Caco-2 (cell line): ENCODE results near the gene EFHD1. TPM values are rescaled to one million over a fixed set of nuclear protein-coding genes. Genes with fewer than 3 reads are reported as not detected.

Source experiments
- BruUV-seq: library from RNA; stranded (reverse); fragments of 400-500 nt; replicated peaks from 2 replicates; lab custom pipeline; 2021; lab: Mats Ljungman, UMichigan
- CTCF ChIA-PET: fragments of 300-600 bp; sonication (Branson Sonifier 250); formaldehyde crosslinking; loops from one replicate; lab custom pipeline; 2022; ENCODE audit warnings: antibody characterized with exemption; lab: Charles Lee
- POLR2A ChIA-PET: fragments of 300-600 bp; sonication (Branson Sonifier 250); formaldehyde crosslinking; loops from one replicate; lab custom pipeline; 2022; ENCODE audit warnings: antibody characterized with exemption; lab: Charles Lee
- DNase-seq, 2 experiments: peaks; one replicate each; pipeline versions ENCODE4 v3.0.0 to v3.0.0-alpha.2; 2020 to 2022
- H3K27me3 ChIP-seq: replicated peaks from 2 replicates; pipeline ENCODE4 v1.6.0; 2011; ENCODE audit warnings: low read length; ENCODE audit not compliant: control insufficient read depth, insufficient read depth
- H3K36me3 ChIP-seq: 2 replicates; pipeline ENCODE4 v1.5.1; 2011; ENCODE audit warnings: low read length; ENCODE audit not compliant: control insufficient read depth, insufficient read depth
- H3K4me1 ChIP-seq: fragments of 250-450 bp; sonication (Bioruptor Pico); 2 replicates; pipeline ENCODE4 v1.5.1; 2020; ENCODE audit warnings: mild to moderate bottlenecking
- H3K4me3 ChIP-seq: 2 replicates; pipeline ENCODE4 v1.5.1; 2011; ENCODE audit warnings: low read depth, mild to moderate bottlenecking, control low read depth, low read length
- H3K9me3 ChIP-seq: fragments of 250-450 bp; sonication (Bioruptor Pico); 2 replicates; pipeline ENCODE4 v1.5.1; 2020; ENCODE audit warnings: mild to moderate bottlenecking, moderate library complexity
- H3K27ac Mint-ChIP-seq: one replicate; pipeline ENCODE4 v1.8.0; 2022; ENCODE audit warnings: mixed read lengths; ENCODE audit not compliant: unreplicated experiment
- H3K27me3 Mint-ChIP-seq: one replicate; pipeline ENCODE4 v1.8.0; 2022; ENCODE audit warnings: mixed read lengths; ENCODE audit not compliant: insufficient read depth, unreplicated experiment
- H3K36me3 Mint-ChIP-seq: one replicate; pipeline ENCODE4 v1.8.0; 2022; ENCODE audit warnings: mild to moderate bottlenecking, mixed read lengths; ENCODE audit not compliant: insufficient read depth, unreplicated experiment
- H3K4me1 Mint-ChIP-seq: one replicate; pipeline ENCODE4 v1.8.0; 2022; ENCODE audit warnings: low read depth, mixed read lengths; ENCODE audit not compliant: unreplicated experiment
- H3K4me3 Mint-ChIP-seq: one replicate; pipeline ENCODE4 v1.8.0; 2022; ENCODE audit warnings: mild to moderate bottlenecking, moderate library complexity, mixed read lengths; ENCODE audit not compliant: unreplicated experiment
- H3K9me3 Mint-ChIP-seq: one replicate; pipeline ENCODE4 v1.8.0; 2022; ENCODE audit warnings: mixed read lengths; ENCODE audit not compliant: unreplicated experiment
- intact Hi-C: fragments of 100-400 bp; cut with micrococcal nuclease; formaldehyde crosslinking; loops from one replicate; pipeline ENCODE4 v1.10.0; 2022; ENCODE audit not compliant: unreplicated experiment
- total RNA-seq: library from RNA; stranded (reverse); gene quantifications from 2 replicates; pipeline ENCODE4 v1.2.3, GENCODE V29; 2022
- TF ChIP-seq, protein P1 (sequence below), 2 experiments: fragments of 200-600 bp in 1 of 2; IDR thresholded peaks; 1 replicate in 1 of 2; 2 replicates in 1 of 2; pipeline versions ENCODE4 v1.5.1 to v1.8.0; 2011 to 2022; ENCODE audit warnings: antibody characterized with exemption in 1 of 2, control low read depth in 1 of 2, inconsistent platforms in 1 of 2, low read depth in 1 of 2, low read length in 1 of 2, mild to moderate bottlenecking in 1 of 2, moderate library complexity in 1 of 2; ENCODE audit not compliant: insufficient read depth in 1 of 2, severe bottlenecking in 1 of 2, unreplicated experiment in 1 of 2

The EFHD1 gene
- total RNA-seq, 1 experiment from 2014 or later = 4.2 TPM

DNA sequence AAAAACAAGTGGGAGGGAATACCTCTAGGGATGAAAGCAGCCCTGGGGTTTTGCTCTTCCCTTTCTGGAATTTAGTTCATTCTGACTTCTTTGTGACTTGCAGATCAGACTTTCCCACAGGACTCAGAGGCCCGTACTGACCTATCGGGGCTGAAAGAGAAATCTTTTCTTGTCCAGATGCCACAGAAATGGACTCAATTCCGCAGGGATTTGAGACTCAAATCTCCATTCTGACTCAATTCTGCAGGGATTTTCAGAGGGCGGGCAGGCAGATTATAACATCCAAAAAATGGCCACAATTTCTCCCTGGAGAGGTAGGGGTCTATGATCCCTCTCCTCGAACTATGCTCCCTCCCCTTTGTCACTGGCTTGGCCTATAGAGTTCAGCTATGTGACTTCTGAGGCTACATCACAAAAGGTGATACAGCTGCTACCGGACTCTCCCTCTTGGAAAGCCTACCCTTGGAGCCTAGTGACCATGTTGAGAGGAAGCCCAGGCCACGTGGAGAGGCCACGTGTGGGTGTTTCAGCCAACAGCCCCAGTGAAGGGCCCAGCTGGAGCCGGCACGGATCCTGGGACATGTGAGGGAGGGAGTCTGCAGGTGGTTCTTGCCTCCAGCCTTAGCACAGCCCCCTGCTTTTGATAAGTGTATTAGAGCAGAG, 4.8 kb upstream of the EFHD1 start:
- Histone ChIP-seq H3K4me1 (no peaks in the 10 kb centered on the region), H3K36me3 (no peaks in the 10 kb centered on the region), H3K4me3 (no peak overlapping the region), H3K9me3 (no peaks in the 10 kb centered on the region), H3K27me3 (no peaks in the 10 kb centered on the region)
- ChIA-PET CTCF (no interaction called here), POLR2A (no interaction called here)
- no peaks in the 10 kb centered on the region for H3K27me3 Mint-ChIP-seq
- TF ChIP-seq, protein P1, sequence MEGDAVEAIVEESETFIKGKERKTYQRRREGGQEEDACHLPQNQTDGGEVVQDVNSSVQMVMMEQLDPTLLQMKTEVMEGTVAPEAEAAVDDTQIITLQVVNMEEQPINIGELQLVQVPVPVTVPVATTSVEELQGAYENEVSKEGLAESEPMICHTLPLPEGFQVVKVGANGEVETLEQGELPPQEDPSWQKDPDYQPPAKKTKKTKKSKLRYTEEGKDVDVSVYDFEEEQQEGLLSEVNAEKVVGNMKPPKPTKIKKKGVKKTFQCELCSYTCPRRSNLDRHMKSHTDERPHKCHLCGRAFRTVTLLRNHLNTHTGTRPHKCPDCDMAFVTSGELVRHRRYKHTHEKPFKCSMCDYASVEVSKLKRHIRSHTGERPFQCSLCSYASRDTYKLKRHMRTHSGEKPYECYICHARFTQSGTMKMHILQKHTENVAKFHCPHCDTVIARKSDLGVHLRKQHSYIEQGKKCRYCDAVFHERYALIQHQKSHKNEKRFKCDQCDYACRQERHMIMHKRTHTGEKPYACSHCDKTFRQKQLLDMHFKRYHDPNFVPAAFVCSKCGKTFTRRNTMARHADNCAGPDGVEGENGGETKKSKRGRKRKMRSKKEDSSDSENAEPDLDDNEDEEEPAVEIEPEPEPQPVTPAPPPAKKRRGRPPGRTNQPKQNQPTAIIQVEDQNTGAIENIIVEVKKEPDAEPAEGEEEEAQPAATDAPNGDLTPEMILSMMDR (IDR thresholded peaks at IDR 0.05; ENCODE audit: insufficient read depth in 1 of 2, low read depth in 1 of 2, low read length in 1 of 2, severe bottlenecking in 1 of 2, unreplicated experiment in 1 of 2) = no peak
- intact Hi-C loops = no loop called here
- DNase-seq = no peak
- no peak overlapping the region for H3K4me3 Mint-ChIP-seq
- no peaks in the 10 kb centered on the region for H3K9me3 Mint-ChIP-seq
- no TSS peak for BruUV-seq
- peaks cover 6% of the 10 kb centered on the region for H3K4me1 Mint-ChIP-seq
- H3K27ac Mint-ChIP-seq = no peak overlapping the region
- H3K36me3 Mint-ChIP-seq = no peaks in the 10 kb centered on the region

- CTCF ChIA-PET = no interaction called here
- intact Hi-C loops = no loop called here
- no peaks in the 10 kb centered on the region for H3K4me1 ChIP-seq
Measured at GRCh38 chr2:232629129-232629475, 4.3 kb upstream of the EFHD1 start.

GRCh38 chr2:232632229-232632903, 1.0 kb upstream of the EFHD1 start:
- Histone ChIP-seq H3K9me3 (no peaks in the 10 kb centered on the region), H3K36me3 (no peaks in the 10 kb centered on the region), H3K4me1 (no peaks in the 10 kb centered on the region), H3K27me3 (no peaks in the 10 kb centered on the region), H3K4me3 (peak overlapping the region; percentile 57)
- intact Hi-C loops = no loop called here
- H3K27me3 Mint-ChIP-seq = no peaks in the 10 kb centered on the region
- H3K4me1 Mint-ChIP-seq = peaks cover 6% of the 10 kb centered on the region
- H3K27ac Mint-ChIP-seq = peak overlapping the region; percentile 78
- no peaks in the 10 kb centered on the region for H3K36me3 Mint-ChIP-seq
- ChIA-PET CTCF (no interaction called here), POLR2A (no interaction called here)
- no TSS peak for BruUV-seq
- TF ChIP-seq, protein P1 (IDR thresholded peaks at IDR 0.05; ENCODE audit: insufficient read depth in 1 of 2, low read depth in 1 of 2, low read length in 1 of 2, severe bottlenecking in 1 of 2, unreplicated experiment in 1 of 2) = no peak
- DNase-seq = no peak
- H3K9me3 Mint-ChIP-seq = no peaks in the 10 kb centered on the region
- peak overlapping the region; percentile 78 for H3K4me3 Mint-ChIP-seq

More at GRCh38 chr2:232629129-232629475, 4.3 kb upstream of the EFHD1 start:
- Mint-ChIP-seq H3K9me3 (no peaks in the 10 kb centered on the region), H3K4me3 (no peak overlapping the region), H3K4me1 (peaks cover 6% of the 10 kb centered on the region), H3K27ac (no peak overlapping the region), H3K36me3 (no peaks in the 10 kb centered on the region), H3K27me3 (no peaks in the 10 kb centered on the region)
- POLR2A ChIA-PET = no interaction called here
- TF ChIP-seq, protein P1 (IDR thresholded peaks at IDR 0.05; ENCODE audit: insufficient read depth in 1 of 2, low read depth in 1 of 2, low read length in 1 of 2, severe bottlenecking in 1 of 2, unreplicated experiment in 1 of 2) = no peak
- Histone ChIP-seq H3K9me3 (no peaks in the 10 kb centered on the region), H3K4me3 (no peak overlapping the region), H3K36me3 (no peaks in the 10 kb centered on the region), H3K27me3 (no peaks in the 10 kb centered on the region)
- no peak for DNase-seq
- BruUV-seq = no TSS peak
